ENCODE data around the gene CD3G.

- TF ChIP-seq, protein P1, sequence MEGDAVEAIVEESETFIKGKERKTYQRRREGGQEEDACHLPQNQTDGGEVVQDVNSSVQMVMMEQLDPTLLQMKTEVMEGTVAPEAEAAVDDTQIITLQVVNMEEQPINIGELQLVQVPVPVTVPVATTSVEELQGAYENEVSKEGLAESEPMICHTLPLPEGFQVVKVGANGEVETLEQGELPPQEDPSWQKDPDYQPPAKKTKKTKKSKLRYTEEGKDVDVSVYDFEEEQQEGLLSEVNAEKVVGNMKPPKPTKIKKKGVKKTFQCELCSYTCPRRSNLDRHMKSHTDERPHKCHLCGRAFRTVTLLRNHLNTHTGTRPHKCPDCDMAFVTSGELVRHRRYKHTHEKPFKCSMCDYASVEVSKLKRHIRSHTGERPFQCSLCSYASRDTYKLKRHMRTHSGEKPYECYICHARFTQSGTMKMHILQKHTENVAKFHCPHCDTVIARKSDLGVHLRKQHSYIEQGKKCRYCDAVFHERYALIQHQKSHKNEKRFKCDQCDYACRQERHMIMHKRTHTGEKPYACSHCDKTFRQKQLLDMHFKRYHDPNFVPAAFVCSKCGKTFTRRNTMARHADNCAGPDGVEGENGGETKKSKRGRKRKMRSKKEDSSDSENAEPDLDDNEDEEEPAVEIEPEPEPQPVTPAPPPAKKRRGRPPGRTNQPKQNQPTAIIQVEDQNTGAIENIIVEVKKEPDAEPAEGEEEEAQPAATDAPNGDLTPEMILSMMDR (IDR thresholded peaks at IDR 0.05): no peak
- no peak for TF ChIP-seq POLR2A (IDR thresholded peaks at IDR 0.05)
These were observed 30.9 kb upstream of the CD3G start for GRCh38 chr11:118313242-118313641.

Data from heart left ventricle (tissue), 13 donors.